Naive thymus-derived CD4-positive, alpha-beta T cell (primary cell): ENCODE data around the gene S100PBP. TPM values are rescaled to one million over a fixed set of nuclear protein-coding genes. Genes with fewer than 3 reads are reported as not detected.

ENCODE experiments used
- ATAC-seq: fragments of 150-1000 bp; cut with Tn5 transposase; 2 replicates; pipeline ENCODE4 v1.10.0; 2021; ENCODE audit warnings: mild to moderate bottlenecking, moderate library complexity
- CTCF ChIA-PET: fragments of 350-600 bp; sonication (Branson Sonifier 250); formaldehyde crosslinking; loops from one replicate; lab custom pipeline; 2021; ENCODE audit warnings: antibody characterized with exemption; lab: Charles Lee
- POLR2A ChIA-PET: fragments of 350-600 bp; sonication (Branson Sonifier 250); formaldehyde crosslinking; loops from one replicate; lab custom pipeline; 2021; ENCODE audit warnings: antibody characterized with exemption, inconsistent platforms; lab: Charles Lee
- DNase-seq, 9 donors: peaks; one replicate each; pipeline versions ENCODE4 v3.0.0 to v3.0.0-alpha.2; 2020 to 2022; ENCODE audit warnings: mixed read lengths in 1 of 9
- H3K27ac ChIP-seq: one replicate; pipeline ENCODE4 v1.7.0; 2013; ENCODE audit warnings: mild to moderate bottlenecking, low read depth, low read length, moderate library complexity
- H3K27me3 ChIP-seq, 2 donors: one replicate each; pipeline ENCODE4 v1.7.0; 2013; ENCODE audit warnings: low read length in 2 of 2, mild to moderate bottlenecking in 2 of 2, moderate library complexity in 2 of 2; ENCODE audit not compliant: control insufficient read depth in 2 of 2, insufficient read depth in 2 of 2
- H3K36me3 ChIP-seq, 3 experiments: 1 replicate in 2 of 3; 2 replicates in 1 of 3; pipeline ENCODE4 v1.7.0; 2013; ENCODE audit warnings: low read length in 3 of 3, mild to moderate bottlenecking in 3 of 3, moderate library complexity in 1 of 3; ENCODE audit not compliant: insufficient read depth in 3 of 3, control insufficient read depth in 2 of 3
- H3K4me1 ChIP-seq, 2 donors: one replicate each; pipeline ENCODE4 v1.7.0; 2013; ENCODE audit warnings: low read length in 2 of 2, mild to moderate bottlenecking in 2 of 2, moderate library complexity in 1 of 2; ENCODE audit not compliant: control insufficient read depth in 2 of 2, insufficient read depth in 2 of 2
- H3K4me3 ChIP-seq: 2 replicates; pipeline ENCODE4 v1.7.0; 2013; ENCODE audit warnings: mild to moderate bottlenecking, low read length
- H3K9me3 ChIP-seq, 3 experiments: 1 replicate in 2 of 3; 2 replicates in 1 of 3; pipeline ENCODE4 v1.7.0; 2013; ENCODE audit warnings: low read length in 3 of 3; ENCODE audit not compliant: control insufficient read depth in 2 of 3
- H3K27ac Mint-ChIP-seq, 9 donors: one replicate each; pipeline ENCODE4 v1.8.0; 2020 to 2022; ENCODE audit warnings: mixed read lengths in 9 of 9, mild to moderate bottlenecking in 8 of 9, moderate library complexity in 5 of 9, inconsistent platforms in 2 of 9
- H3K27me3 Mint-ChIP-seq, 5 donors: one replicate each; pipeline ENCODE4 v1.8.0; 2021 to 2022; ENCODE audit warnings: mixed read lengths in 5 of 5, mild to moderate bottlenecking in 1 of 5
- H3K36me3 Mint-ChIP-seq, 5 donors: one replicate each; pipeline ENCODE4 v1.8.0; 2020 to 2022; ENCODE audit warnings: mixed read lengths in 5 of 5, mild to moderate bottlenecking in 3 of 5, inconsistent platforms in 1 of 5
- H3K4me1 Mint-ChIP-seq, 7 donors: one replicate each; pipeline ENCODE4 v1.8.0; 2020 to 2022; ENCODE audit warnings: mixed read lengths in 7 of 7, mild to moderate bottlenecking in 3 of 7, inconsistent platforms in 1 of 7
- H3K4me3 Mint-ChIP-seq, 10 donors: one replicate each; pipeline ENCODE4 v1.8.0; 2020 to 2022; ENCODE audit warnings: mild to moderate bottlenecking in 10 of 10, mixed read lengths in 10 of 10, moderate library complexity in 6 of 10, inconsistent platforms in 2 of 10
- H3K9me3 Mint-ChIP-seq, 11 donors: one replicate each; pipeline ENCODE4 v1.8.0; 2020 to 2022; ENCODE audit warnings: mixed read lengths in 11 of 11, mild to moderate bottlenecking in 4 of 11, inconsistent platforms in 1 of 11, moderate library complexity in 1 of 11
- intact Hi-C, 2 donors: fragments of 100-400 bp; cut with micrococcal nuclease; formaldehyde crosslinking; loops; one replicate each; pipeline ENCODE4 v1.15.1; 2023
- polyA plus RNA-seq, 2 donors: library from polyadenylated mRNA; unstranded; fragments of 300-500 nt; fragmentation: Illumina TruSeq; gene quantifications; one replicate each; pipeline ENCODE4 v1.2.3, GENCODE V29; 2021
- total RNA-seq, 6 experiments: library from RNA in 5 of 6; stranded (reverse) in 5 of 6; gene quantifications; 1 replicate in 5 of 6; 2 replicates in 1 of 6; pipeline ENCODE4 v1.2.3 and lab custom pipeline; 2021 to 2026

S100PBP gene
- total and polyA plus RNA-seq, 7 experiments from 2014 or later: 9.3 to 69.0 (median 56.3) TPM

- DNase-seq (no peak), ATAC-seq (no peak)
- Mint-ChIP-seq H3K27me3 (peaks cover 45 to 62% (median 55%) of the 10 kb centered on the region in 5 donors), H3K9me3 (peaks cover 0 to 1% (median 0%) of the 10 kb centered on the region in 11 donors), H3K4me3 (peak overlapping the region in 8 of 10 donors; percentile 17 to 68 (median 52)), H3K36me3 (peaks cover 6 to 22% (median 15%) of the 10 kb centered on the region in 5 donors), H3K27ac (no peak overlapping the region), H3K4me1 (peaks cover 11 to 28% (median 17%) of the 10 kb centered on the region in 7 donors)
- H3K9me3 ChIP-seq: no peaks in the 10 kb centered on the region
- no peaks in the 10 kb centered on the region for H3K36me3 ChIP-seq
- no peak overlapping the region for H3K4me3 ChIP-seq
- H3K27me3 ChIP-seq: peaks cover 3 to 15% of the 10 kb centered on the region in 2 donors
- H3K4me1 ChIP-seq: peaks cover 0 to 11% of the 10 kb centered on the region in 2 donors
- ChIA-PET CTCF (interaction anchor here (1.2 to 2.5 kb wide), 4 partner anchors 21 to 351 kb away, joined by 3 to 10 read pairs (median 4); no protein-coding TSS in a partner anchor), POLR2A (no interaction called here)
- H3K27ac ChIP-seq: no peak overlapping the region
- intact Hi-C loops: loop anchor here in 1 of 2 donors (1.0 kb wide), 2 partner anchors 159 to 351 kb away; no protein-coding TSS in a partner anchor
These were observed 54.1 kb downstream of the S100PBP start for GRCh38 chr1:32871364-32872191.

GRCh38 chr1:32872192-32872460, 54.7 kb downstream of the S100PBP start:
- H3K27ac ChIP-seq: no peak overlapping the region
- peaks cover 0 to 11% of the 10 kb centered on the region in 2 donors for H3K4me1 ChIP-seq
- no peaks in the 10 kb centered on the region for H3K9me3 ChIP-seq
- intact Hi-C loops: loop anchor here in 1 of 2 donors (1.0 kb wide), 2 partner anchors 160 to 352 kb away; no protein-coding TSS in a partner anchor
- no peak overlapping the region for H3K4me3 ChIP-seq
- Mint-ChIP-seq H3K9me3 (peaks cover 0 to 1% (median 0%) of the 10 kb centered on the region in 11 donors), H3K36me3 (peaks cover 6 to 19% (median 15%) of the 10 kb centered on the region in 5 donors), H3K27ac (no peak overlapping the region), H3K4me3 (peak overlapping the region in 1 of 10 donors; percentile 61), H3K4me1 (peaks cover 11 to 28% (median 17%) of the 10 kb centered on the region in 7 donors), H3K27me3 (peaks cover 45 to 62% (median 55%) of the 10 kb centered on the region in 5 donors)
- H3K27me3 ChIP-seq: peaks cover 3 to 18% of the 10 kb centered on the region in 2 donors
- POLR2A ChIA-PET: no interaction called here
- H3K36me3 ChIP-seq: no peaks in the 10 kb centered on the region
- ATAC-seq (no peak), DNase-seq (no peak)
- CTCF ChIA-PET: interaction anchor here (1.2 to 2.5 kb wide), 5 partner anchors 13 to 351 kb away, joined by 3 to 10 read pairs (median 3); no protein-coding TSS in a partner anchor

DNA sequence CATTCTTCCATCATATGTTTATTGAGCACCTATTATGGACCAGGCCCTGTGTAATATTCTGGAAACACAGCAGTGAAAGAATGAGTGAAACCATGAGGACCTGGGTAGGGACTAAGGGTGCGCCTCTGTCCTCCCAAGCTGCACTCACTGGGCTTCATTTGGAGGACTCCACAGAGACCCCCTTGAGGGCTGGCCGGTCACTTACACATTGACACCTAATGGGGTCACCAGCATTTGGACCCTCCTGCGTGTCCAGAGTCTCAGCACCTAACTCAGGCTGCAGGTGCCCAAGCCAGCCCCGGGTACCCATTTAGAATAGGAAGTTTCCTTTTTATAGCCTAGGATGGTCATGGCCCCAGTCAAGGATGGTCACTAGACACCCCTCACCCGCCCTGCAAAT, 56.0 kb downstream of the S100PBP start:
- Mint-ChIP-seq H3K27ac (no peak overlapping the region), H3K4me1 (peaks cover 11 to 28% (median 17%) of the 10 kb centered on the region in 7 donors), H3K4me3 (no peak overlapping the region), H3K9me3 (peaks cover 0 to 1% (median 0%) of the 10 kb centered on the region in 11 donors), H3K36me3 (peaks cover 4 to 12% (median 10%) of the 10 kb centered on the region in 5 donors), H3K27me3 (peaks cover 47 to 63% (median 59%) of the 10 kb centered on the region in 5 donors)
- Histone ChIP-seq H3K4me1 (peaks cover 0 to 11% of the 10 kb centered on the region in 2 donors), H3K27me3 (peaks cover 3 to 18% of the 10 kb centered on the region in 2 donors), H3K9me3 (no peaks in the 10 kb centered on the region), H3K27ac (no peak overlapping the region), H3K4me3 (no peak overlapping the region), H3K36me3 (no peaks in the 10 kb centered on the region)
- POLR2A ChIA-PET: no interaction called here
- intact Hi-C loops: no loop called here
- ATAC-seq (no peak), DNase-seq (no peak)
- CTCF ChIA-PET: interaction anchor here (0.6 to 2.5 kb wide), 4 partner anchors 9 to 163 kb away, joined by 3 to 10 read pairs (median 4); no protein-coding TSS in a partner anchor

DNA sequence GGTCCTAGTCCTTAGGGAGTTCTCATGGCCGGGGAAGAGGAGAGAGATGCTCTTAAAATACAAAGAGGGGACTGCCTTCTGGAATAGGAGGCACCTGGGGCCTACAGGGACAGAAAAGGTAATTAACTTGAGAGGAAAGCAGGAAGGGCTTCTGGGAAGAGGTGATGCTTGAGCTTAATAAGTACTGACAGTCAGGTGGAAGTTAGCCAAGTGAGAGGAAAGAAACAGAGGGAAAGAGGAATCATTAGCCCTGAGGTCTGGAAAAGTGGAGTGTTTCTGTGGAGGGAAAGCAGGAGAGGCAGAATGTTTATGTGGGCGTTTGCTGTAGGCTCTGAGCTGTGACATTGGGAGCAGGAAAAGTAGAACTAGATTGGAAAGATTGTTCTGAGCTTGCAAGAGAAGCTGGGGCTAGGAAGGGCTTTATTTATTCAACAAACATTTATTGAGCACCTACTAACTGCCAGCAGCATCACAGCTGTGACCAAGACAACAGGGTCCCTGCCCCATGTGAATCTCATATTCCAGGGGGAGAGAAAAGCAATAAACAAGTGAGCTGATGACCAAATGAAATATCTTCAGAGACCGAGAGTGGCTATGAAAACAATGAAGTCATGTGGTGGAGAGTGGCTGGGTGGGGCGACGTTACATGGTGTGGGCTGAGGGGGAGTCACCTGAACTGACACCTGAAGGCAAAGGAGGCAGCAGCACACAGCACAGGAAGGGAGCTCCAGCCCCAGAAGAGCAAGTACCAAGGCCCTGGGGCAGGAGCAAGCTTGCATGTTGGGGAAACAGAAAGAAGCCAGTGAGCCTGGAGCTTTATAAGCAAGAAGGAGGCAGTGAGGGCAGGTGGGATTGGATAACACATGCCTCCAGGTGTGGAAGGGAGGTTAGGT, 57.7 kb downstream of the S100PBP start:
- H3K27me3 Mint-ChIP-seq: peaks cover 34 to 46% (median 43%) of the 10 kb centered on the region in 5 donors
- H3K36me3 Mint-ChIP-seq: no peaks in the 10 kb centered on the region
- H3K4me1 ChIP-seq: peaks cover 0 to 10% of the 10 kb centered on the region in 2 donors
- H3K27me3 ChIP-seq: peaks cover 3 to 15% of the 10 kb centered on the region in 2 donors
- no peak overlapping the region for H3K4me3 Mint-ChIP-seq
- ATAC-seq (no peak), DNase-seq (no peak)
- peaks cover 0 to 1% (median 0%) of the 10 kb centered on the region in 11 donors for H3K9me3 Mint-ChIP-seq
- H3K4me3 ChIP-seq: no peak overlapping the region
- ChIA-PET POLR2A (no interaction called here), CTCF (interaction anchor here (1.5 kb wide), 1 partner anchor 163 kb away, joined by 5 read pairs; no protein-coding TSS in a partner anchor)
- H3K27ac ChIP-seq: no peak overlapping the region
- no peaks in the 10 kb centered on the region for H3K36me3 ChIP-seq
- intact Hi-C loops: no loop called here
- H3K4me1 Mint-ChIP-seq: peaks cover 3 to 18% (median 11%) of the 10 kb centered on the region in 7 donors
- H3K9me3 ChIP-seq: no peaks in the 10 kb centered on the region
- H3K27ac Mint-ChIP-seq: no peak overlapping the region

- H3K4me3 Mint-ChIP-seq: no peak overlapping the region
- no peak overlapping the region for H3K27ac Mint-ChIP-seq
- H3K9me3 Mint-ChIP-seq: peaks cover 0 to 1% (median 0%) of the 10 kb centered on the region in 11 donors
- CTCF ChIA-PET: interaction anchor here (0.6 to 1.8 kb wide), 7 partner anchors 58 to 1489 kb away, joined by 3 to 5 read pairs (median 3); no protein-coding TSS in a partner anchor
- peaks cover 0 to 2% of the 10 kb centered on the region in 2 donors for H3K4me1 ChIP-seq
- peak; percentile 22 to 76 (median 39) for DNase-seq
- no peaks in the 10 kb centered on the region for H3K9me3 ChIP-seq
- intact Hi-C loops: loop anchor here (1.0 kb wide), 2 partner anchors 164 to 210 kb away; no protein-coding TSS in a partner anchor
- peaks cover 0 to 12% (median 3%) of the 10 kb centered on the region in 7 donors for H3K4me1 Mint-ChIP-seq
- peak; percentile 88 for ATAC-seq
- POLR2A ChIA-PET: no interaction called here
- H3K27me3 Mint-ChIP-seq: peaks cover 36 to 45% (median 37%) of the 10 kb centered on the region in 5 donors
- no peak overlapping the region for H3K27ac ChIP-seq
- no peak overlapping the region for H3K4me3 ChIP-seq
- H3K36me3 ChIP-seq: no peaks in the 10 kb centered on the region
- no peaks in the 10 kb centered on the region for H3K36me3 Mint-ChIP-seq
- peaks cover 3 to 7% of the 10 kb centered on the region in 2 donors for H3K27me3 ChIP-seq
These were observed 59.1 kb downstream of the S100PBP start for GRCh38 chr1:32876341-32877210.
